Activated CD8-positive, alpha-beta memory T cell treated with anti-CD3 and anti-CD28 coated beads for 4 hours (primary cell): Measurements from ENCODE around the gene AKAP12.
"Not testable (repeated sequence)": the region's sequence is repeated elsewhere in the genome, so short reads cannot be mapped to it uniquely, and the experiment has no call there.

ENCODE experiments used
- DNase-seq, 2 donors: peaks; one replicate each; pipeline ENCODE4 v3.0.0-alpha.2; 2020; ENCODE audit warnings: low read depth in 2 of 2

AKAP12 gene

DNA sequence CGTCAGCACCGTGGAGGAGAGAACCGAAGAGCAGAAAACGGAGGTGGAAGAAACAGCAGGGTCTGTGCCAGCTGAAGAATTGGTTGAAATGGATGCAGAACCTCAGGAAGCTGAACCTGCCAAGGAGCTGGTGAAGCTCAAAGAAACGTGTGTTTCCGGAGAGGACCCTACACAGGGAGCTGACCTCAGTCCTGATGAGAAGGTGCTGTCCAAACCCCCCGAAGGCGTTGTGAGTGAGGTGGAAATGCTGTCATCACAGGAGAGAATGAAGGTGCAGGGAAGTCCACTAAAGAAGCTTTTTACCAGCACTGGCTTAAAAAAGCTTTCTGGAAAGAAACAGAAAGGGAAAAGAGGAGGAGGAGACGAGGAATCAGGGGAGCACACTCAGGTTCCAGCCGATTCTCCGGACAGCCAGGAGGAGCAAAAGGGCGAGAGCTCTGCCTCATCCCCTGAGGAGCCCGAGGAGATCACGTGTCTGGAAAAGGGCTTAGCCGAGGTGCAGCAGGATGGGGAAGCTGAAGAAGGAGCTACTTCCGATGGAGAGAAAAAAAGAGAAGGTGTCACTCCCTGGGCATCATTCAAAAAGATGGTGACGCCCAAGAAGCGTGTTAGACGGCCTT lies 110.0 kb downstream of the AKAP12 start:
- no peak for DNase-seq

DNA sequence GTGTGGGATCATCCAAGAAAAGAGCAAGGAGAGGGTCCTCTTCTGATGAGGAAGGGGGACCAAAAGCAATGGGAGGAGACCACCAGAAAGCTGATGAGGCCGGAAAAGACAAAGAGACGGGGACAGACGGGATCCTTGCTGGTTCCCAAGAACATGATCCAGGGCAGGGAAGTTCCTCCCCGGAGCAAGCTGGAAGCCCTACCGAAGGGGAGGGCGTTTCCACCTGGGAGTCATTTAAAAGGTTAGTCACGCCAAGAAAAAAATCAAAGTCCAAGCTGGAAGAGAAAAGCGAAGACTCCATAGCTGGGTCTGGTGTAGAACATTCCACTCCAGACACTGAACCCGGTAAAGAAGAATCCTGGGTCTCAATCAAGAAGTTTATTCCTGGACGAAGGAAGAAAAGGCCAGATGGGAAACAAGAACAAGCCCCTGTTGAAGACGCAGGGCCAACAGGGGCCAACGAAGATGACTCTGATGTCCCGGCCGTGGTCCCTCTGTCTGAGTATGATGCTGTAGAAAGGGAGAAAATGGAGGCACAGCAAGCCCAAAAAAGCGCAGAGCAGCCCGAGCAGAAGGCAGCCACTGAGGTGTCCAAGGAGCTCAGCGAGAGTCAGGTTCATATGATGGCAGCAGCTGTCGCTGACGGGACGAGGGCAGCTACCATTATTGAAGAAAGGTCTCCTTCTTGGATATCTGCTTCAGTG lies 110.8 kb downstream of the AKAP12 start:
- no peak for DNase-seq

DNA sequence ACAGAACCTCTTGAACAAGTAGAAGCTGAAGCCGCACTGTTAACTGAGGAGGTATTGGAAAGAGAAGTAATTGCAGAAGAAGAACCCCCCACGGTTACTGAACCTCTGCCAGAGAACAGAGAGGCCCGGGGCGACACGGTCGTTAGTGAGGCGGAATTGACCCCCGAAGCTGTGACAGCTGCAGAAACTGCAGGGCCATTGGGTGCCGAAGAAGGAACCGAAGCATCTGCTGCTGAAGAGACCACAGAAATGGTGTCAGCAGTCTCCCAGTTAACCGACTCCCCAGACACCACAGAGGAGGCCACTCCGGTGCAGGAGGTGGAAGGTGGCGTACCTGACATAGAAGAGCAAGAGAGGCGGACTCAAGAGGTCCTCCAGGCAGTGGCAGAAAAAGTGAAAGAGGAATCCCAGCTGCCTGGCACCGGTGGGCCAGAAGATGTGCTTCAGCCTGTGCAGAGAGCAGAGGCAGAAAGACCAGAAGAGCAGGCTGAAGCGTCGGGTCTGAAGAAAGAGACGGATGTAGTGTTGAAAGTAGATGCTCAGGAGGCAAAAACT lies 111.5 kb downstream of the AKAP12 start:
- DNase-seq, result no peak

DNA sequence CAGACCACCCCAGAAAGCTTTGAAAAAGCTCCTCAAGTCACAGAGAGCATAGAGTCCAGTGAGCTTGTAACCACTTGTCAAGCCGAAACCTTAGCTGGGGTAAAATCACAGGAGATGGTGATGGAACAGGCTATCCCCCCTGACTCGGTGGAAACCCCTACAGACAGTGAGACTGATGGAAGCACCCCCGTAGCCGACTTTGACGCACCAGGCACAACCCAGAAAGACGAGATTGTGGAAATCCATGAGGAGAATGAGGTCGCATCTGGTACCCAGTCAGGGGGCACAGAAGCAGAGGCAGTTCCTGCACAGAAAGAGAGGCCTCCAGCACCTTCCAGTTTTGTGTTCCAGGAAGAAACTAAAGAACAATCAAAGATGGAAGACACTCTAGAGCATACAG lies 112.0 kb downstream of the AKAP12 start:
- no peak for DNase-seq

DNA sequence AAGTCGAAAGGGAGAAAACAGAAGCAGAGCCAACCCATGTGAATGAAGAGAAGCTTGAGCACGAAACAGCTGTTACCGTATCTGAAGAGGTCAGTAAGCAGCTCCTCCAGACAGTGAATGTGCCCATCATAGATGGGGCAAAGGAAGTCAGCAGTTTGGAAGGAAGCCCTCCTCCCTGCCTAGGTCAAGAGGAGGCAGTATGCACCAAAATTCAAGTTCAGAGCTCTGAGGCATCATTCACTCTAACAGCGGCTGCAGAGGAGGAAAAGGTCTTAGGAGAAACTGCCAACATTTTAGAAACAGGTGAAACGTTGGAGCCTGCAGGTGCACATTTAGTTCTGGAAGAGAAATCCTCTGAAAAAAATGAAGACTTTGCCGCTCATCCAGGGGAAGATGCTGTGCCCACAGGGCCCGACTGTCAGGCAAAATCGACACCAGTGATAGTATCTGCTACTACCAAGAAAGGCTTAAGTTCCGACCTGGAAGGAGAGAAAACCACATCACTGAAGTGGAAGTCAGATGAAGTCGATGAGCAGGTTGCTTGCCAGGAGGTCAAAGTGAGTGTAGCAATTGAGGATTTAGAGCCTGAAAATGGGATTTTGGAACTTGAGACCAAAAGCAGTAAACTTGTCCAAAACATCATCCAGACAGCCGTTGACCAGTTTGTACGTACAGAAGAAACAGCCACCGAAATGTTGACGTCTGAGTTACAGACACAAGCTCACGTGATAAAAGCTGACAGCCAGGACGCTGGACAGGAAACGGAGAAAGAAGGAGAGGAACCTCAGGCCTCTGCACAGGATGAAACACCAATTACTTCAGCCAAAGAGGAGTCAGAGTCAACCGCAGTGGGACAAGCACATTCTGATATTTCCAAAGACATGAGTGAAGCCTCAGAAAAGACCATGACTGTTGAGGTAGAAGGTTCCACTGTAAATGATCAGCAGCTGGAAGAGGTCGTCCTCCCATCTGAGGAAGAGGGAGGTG lies 112.9 kb downstream of the AKAP12 start:
- no peak for DNase-seq

DNA sequence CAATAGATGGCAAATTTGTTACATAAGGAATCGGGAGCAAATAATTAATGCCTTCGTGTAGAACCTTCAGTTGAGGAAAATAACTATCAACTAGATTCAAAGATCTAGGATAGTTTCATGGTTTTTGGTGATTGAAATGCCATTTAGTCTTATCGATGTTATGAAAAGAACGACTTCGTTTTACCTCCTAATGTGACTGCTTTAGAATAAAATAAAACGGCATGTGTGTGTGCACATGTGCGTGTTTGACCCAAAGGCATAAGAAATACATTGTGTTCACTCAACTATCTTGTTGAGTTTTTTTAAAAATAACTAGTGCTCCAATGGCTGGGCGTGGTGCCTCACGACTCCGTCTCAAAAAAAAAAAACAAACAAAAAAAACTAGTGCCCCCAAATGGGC lies 114.0 kb downstream of the AKAP12 start:
- no peak for DNase-seq

DNA sequence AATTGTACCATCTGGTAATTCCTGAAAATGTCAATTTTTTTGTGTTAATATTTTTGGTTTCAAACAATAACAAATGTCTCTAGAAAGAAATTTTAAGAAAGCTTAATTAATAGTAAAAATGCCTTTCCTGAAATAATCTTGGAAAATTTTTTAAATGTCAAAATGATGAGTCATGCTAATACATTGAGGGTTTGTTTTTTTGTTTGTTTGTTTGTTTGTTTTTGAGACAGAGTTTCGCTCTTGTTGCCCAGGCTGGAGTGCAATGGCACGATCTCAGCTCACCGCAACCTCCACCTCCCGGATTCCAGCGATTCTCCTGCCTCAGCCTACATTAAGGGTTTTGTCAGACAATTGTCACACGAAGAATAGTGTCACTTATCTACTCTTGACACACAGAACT lies 117.2 kb downstream of the AKAP12 start:
- not testable (repeated sequence) for DNase-seq

DNA sequence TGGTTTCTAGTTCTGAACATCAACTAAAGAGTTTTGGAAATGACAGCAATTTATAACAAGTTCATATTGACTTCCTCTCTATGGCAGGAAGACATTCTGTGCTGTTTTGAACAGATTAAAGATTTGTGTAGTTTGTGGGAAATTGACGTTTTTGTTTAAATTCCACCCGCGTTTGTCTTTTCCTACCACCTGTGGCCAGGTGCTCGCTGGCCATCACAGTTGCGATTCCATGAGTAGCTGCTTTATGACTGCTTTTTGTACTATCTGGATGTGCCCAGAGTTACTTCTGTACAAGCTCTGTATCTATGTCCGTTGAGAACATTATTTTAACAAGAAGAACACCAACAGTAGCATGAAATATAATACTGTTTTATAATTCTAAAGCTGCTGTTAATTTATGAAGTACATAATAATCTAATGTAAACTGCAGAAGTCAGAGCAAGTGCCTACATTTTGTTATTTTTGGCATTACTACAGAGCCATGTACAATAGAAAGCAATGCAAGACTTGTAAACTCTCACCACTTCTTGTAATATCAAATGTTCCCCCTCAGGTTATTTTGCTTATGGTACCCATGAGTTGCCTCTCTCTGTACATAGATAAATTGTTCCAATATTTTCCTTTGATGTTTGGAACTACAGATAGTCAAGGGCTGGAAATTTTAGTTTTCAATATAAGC lies 118.1 kb downstream of the AKAP12 start:
- DNase-seq, result no peak

DNA sequence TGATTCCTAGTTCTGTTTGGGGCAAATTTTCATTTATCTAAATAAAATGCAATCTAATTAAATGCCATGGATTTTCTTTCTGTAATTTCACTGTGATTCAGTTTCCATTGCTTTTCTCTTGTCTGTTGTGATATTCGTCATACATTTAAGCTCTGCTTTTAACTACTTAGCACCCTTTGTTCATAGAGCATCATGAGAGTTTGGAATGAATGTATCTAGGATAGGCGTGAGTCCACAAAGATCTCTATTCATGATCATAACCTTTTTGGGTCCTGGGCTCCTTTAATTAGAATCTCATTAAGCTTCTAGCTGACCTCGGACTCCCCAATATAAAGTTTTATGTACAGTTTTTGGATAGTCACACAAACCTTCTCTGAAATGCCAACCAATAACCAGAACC lies 118.7 kb downstream of the AKAP12 start:
- DNase-seq, result no peak

DNA sequence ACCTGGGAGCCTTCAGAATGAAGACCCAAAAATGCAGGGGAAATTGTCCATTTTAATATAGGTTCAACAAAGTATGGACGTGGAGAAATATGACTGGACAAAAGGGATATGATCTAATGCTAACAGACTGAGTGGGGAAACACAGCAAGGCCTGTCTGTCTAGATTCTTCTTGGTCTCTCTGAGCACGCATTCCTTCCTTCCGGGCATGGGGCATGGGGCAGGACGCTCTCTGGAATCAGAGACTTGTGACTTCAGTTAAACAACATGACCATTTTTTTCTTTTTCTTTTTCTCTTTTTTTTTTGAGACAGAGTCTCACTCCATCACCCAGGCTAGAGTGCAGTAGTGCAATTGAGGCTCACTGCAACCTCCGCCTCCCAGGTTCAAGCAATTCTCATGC lies 119.7 kb downstream of the AKAP12 start:
- DNase-seq, result no peak

DNA sequence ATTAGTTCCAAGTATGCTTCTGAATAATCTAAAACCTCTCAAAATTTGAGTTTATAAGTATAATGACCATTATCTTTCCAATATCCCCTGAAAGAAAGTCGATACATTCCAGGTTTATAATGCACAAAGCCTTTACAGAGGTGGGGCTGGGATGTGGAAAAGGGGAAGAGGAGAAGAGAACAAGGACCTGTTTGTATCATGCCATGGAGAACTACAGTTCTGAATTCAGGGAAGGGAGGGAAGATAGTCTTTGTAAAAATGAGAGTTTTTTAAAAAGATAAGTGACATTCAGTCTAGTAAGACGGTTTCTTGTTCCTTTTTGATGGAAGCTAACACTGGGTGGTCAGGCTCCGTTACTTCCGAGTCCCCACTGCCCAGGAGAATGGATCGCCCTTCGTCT lies 125.5 kb downstream of the AKAP12 start:
- no peak for DNase-seq

DNA sequence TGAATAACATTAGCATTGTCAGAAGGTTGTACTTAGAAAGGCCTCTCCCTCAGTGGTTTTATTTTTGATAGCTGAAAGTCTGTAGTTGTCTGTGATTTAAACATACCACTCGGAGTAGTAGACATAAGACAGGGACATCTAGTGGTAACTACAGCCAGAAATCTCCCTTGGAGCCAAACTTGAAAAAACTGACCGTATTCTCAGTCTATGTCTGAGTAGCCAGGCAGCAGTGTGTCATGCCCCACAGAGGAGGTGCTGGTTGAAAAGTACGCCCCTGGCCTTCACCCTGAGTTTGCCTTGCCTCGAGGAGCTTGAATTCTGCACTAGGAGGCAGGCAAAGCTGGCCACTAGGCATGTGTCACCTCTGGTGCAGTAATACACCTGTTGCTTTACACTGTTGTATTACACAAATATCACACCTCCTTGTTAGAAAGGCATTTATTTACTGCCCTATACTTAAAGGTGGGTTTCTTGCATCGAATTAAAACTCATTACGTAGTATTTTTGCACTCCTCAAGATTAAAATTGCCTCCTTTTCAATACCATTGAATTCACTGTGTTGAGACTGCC lies 130.8 kb downstream of the AKAP12 start:
- DNase-seq, result no peak

DNA sequence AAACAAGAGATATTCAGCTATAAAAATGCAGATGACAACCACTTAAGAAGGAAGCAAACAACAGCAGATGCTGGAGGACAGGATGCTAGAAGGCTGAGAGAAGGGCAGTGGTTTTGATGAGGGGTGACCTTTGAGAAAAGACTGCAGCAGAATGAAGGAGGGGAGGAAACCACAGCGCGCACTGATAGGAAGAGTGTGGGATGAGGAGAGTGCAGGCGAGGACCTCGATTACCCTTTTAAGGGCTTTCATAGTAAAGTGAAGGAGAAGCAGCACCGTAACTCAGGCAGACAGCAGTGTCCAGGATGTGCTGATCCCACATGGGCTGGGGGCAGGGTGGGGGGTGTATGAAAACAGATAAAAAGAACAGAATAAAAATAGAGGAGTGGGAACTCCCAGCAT lies 132.4 kb downstream of the AKAP12 start:
- no peak for DNase-seq

DNA sequence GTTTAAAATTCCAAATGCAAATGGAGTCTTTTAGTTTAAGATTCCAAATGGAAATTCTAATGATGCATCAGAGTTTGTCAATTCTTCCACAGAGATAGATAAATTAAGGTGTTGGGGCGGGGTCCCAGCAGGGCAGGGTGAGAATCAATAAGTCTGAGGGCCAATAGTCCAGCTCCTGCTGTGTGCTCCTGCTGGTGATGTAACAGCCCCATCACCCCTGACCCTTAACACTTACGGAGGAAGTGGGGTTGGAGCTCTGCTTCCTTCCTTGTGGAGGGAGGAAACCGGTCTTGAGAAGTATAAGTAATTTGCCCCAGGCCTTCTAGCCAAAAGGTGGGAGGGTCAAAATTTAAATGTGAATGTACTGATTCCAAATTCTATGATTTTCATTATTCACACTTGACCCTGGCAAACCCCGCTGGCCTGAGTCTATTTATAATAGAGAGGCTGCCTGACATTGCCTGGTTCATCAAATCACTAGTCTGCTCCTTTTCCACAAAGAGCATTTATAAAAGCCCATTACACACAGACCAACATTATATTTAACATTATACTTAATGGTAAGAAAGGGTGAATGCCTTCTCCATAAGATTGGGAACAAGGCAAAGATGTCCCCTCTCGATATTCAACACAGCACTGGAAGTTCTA lies 134.4 kb downstream of the AKAP12 start:
- no peak for DNase-seq

DNA sequence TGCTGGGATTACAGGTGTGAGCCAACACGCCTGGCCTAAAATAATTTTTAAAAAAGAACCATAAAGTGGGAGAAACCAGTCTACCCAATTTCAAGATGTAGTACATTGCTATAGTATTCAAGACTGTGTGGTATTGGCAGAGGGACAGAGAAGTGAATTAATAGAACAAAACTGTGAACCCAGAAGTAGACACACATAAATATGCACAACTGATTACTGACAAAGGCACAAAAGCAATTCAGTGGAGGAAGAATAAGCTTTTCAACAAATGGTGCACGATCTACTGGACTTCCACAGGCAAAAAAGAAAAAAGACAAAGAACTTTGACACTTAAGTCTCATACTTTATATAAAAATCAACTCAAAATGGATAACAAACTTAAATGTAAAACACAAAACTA lies 136.1 kb downstream of the AKAP12 start:
- no peak for DNase-seq

DNA sequence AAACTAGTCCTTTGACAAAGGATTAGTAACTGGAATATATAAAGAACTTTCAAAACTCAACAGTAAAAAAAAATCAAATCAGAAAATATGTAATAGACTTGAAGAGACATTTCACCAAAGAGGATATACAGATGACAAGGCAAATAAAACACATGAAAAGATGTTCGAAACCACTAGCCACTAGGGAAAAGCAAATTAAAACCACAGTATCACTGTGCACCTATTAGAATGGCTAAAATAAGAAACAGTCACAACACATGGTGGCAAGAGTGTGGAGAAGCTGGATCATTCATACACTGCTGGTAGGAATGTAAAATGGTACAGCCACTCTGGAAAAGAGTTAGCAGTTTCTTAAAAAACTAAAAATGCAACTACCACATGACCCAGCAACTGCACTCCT lies 136.7 kb downstream of the AKAP12 start:
- DNase-seq, result no peak

DNA sequence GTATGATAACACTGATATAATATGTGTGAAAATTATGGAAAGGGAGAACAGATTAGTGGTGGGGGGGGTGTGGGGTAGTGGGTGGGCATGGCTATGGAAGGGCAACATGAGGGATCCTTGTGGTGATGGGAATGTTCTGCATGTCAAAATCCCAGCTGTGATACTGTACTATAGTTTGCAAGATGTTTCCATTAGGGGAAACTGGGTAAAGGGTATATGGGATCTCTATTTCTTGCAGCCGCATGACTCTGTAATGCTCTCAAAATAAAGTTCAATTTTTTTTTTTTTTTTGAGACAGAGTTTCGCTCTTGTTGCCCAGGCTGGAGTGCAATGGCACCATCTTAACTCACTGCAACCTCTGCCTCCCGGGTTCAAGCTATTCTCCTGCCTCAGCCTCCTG lies 137.3 kb downstream of the AKAP12 start:
- DNase-seq, result no peak

DNA sequence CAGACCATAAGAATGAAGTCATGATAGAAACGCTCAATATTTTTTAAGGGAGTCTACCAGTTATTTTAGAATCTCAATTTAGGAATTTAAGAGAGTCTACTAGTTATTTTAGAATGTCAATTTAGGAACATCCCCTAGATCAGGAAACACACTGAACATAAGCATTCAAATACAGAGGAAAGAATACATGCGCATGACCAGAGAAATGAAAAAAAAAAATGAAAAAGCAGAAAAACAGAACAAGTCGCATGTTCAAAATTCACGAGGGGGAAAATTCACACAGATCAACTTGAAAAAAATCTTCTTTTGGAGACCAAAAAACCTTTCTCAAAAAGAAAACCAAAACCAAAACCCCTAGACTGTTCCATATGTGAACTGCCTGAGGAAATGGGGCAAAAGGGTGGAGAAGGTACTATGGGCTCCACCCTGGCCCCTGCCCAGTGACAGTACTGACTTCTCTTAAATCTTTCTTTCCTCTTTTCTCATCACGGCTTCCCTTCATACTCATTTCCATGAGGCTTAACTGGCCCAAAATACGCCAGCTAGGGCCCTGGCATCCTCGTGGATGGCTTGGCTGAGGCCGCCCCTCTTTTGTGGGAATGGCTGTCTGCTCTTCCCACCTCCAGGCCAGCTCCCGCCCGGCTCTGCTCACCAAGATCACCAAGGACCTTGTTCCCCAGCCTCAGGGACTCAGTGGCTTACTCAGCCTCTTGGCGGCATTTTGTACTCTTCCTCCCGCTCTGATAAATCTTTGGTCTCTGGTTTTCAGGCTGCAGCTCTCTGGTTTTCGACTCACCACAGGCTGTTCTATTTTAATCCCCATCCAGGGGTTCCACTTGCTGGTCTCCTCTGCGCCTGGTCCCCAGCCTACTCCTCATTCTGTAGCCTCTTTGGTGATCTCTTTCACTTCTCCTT lies 140.4 kb downstream of the AKAP12 start:
- DNase-seq, result no peak

DNA sequence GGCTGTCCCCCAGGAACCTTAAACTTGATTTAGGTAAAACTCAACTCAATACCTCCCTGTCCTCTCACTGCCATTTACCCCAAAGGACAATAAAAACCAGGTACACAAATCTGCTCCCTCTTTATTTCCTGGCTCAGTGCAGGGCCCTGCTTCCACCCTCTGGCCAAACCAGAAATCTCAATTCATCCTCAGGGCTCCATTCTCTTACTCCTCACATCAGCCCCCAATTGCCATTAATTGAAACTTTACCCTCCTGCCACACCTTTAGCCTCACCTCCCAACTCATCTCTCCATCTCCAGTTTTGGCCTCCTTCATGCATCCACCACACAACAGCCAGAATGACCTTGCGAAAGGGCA lies 141.1 kb downstream of the AKAP12 start:
- DNase-seq, result no peak

DNA sequence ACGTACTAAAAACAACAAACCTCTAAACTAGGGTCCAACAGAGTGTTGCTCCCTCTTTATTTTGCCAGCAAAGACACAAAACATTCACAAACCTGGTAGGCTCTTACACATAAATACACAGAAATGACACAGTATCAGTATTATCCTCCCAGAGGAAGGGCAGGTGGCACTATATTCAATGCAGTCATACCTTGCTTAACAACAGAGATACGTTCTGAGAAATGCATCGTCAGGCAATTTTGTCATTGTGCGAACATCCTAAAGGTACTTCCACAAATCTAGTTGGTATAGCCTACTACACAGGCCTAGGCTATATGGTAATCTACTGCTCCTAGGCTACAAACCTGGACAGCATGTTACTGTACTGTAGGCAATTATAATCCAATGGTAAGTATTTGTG lies 142.0 kb downstream of the AKAP12 start:
- no peak for DNase-seq
